Esophagus muscularis mucosa (tissue), 4 donors: ENCODE data around the gene GSG1L. TPM values are rescaled to one million over a fixed set of nuclear protein-coding genes. Genes with fewer than 3 reads are reported as not detected.

Experiments
- DNase-seq: peaks from one replicate; pipeline ENCODE4 v3.0.0-alpha.2; 2017; ENCODE audit errors: extremely low spot score
- H3K27ac ChIP-seq, 4 donors: fragments of 200-600 bp; sonication (generic); replicated peaks in 1 of 4; 1 replicate in 3 of 4; 2 replicates in 1 of 4; pipeline ENCODE4 v1.5.1; 2016 to 2019; ENCODE audit warnings: mild to moderate bottlenecking in 1 of 4
- H3K27me3 ChIP-seq, 4 donors: fragments of 200-600 bp; sonication (generic); one replicate each; pipeline versions ENCODE4 v1.5.1 to v1.6.0; 2016 to 2019
- H3K36me3 ChIP-seq, 4 donors: fragments of 200-600 bp; sonication (generic); one replicate each; pipeline ENCODE4 v1.5.1; 2016 to 2019
- H3K4me1 ChIP-seq, 4 donors: fragments of 200-600 bp; sonication (generic); one replicate each; pipeline ENCODE4 v1.5.1; 2016 to 2019
- H3K4me3 ChIP-seq, 4 donors: fragments of 200-600 bp; sonication (generic); 1 replicate in 2 of 4; 2 replicates in 2 of 4; pipeline ENCODE4 v1.5.1; 2016 to 2019; ENCODE audit warnings: mild to moderate bottlenecking in 4 of 4, moderate library complexity in 1 of 4
- H3K9me3 ChIP-seq, 4 donors: fragments of 200-600 bp; sonication (generic); 1 replicate in 3 of 4; 2 replicates in 1 of 4; pipeline ENCODE4 v1.5.1; 2016 to 2019
- CTCF ChIP-seq, 3 experiments: fragments of 200-600 bp in 2 of 3; fragments of 450-650 bp in 1 of 3; sonication (generic) in 2 of 3; IDR thresholded peaks; one replicate each; pipeline ENCODE4 v1.5.1; 2017 to 2019; ENCODE audit warnings: antibody characterized with exemption in 3 of 3, mild to moderate bottlenecking in 2 of 3, moderate library complexity in 1 of 3
- EP300 ChIP-seq: sonication (generic); formaldehyde crosslinking; IDR thresholded peaks from one replicate; pipeline ENCODE4 v1.6.1; 2017; ENCODE audit warnings: antibody characterized with exemption
- POLR2A ChIP-seq: fragments of 450-650 bp; IDR thresholded peaks from one replicate; pipeline ENCODE4 v1.6.1; 2017; ENCODE audit warnings: antibody characterized with exemption, moderate library complexity, mild to moderate bottlenecking, low read depth
- POLR2AphosphoS5 ChIP-seq, 2 donors: sonication (generic); formaldehyde crosslinking; IDR thresholded peaks; one replicate each; pipeline ENCODE4 v1.6.1; 2017; ENCODE audit warnings: antibody characterized with exemption in 2 of 2
- WGBS: methylation state at CpG from one replicate; pipeline ENCODE4 v1.1.5; 2018; 5-methylcytosine and 5-hydroxymethylcytosine counted together
- intact Hi-C: fragments of 100-400 bp; cut with DNase I; formaldehyde crosslinking; loops from one replicate; pipeline ENCODE4 v1.15.1; 2023
- total RNA-seq, 4 donors: library from RNA; depleted of rRNA; stranded (reverse); fragments of >200 nt; gene quantifications; one replicate each; pipeline versions ENCODE4 v1.1.0 to v1.2.1, GENCODE V29; 2016

GSG1L gene
- total RNA-seq, 4 donors from 2014 or later: 0.19 to 0.83 TPM; not detected in 2

DNA sequence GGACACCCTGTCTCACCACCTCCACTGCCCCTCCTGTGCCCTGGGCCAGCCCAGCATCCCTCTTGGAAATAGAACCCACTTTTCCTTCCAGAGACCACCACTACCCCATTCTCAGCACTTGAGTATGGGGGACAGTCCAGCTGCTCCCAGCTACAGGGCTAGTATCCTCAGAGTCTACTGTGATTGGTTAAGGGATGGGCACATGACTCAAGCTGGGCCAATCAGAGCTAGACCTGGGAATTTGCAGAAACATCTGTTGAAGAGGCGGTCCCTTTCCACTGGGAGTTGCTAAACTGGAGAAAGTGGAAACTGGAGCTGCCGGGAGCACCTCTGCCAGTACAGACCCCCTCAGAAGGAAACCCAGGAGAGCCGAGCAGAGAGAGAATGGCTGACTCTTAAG is 156.6 kb downstream of the GSG1L start:
- H3K36me3 ChIP-seq: no peaks in the 10 kb centered on the region
- peaks cover 0 to 23% (median 0%) of the 10 kb centered on the region in 4 donors for H3K27me3 ChIP-seq
- no peak for DNase-seq
- 68% methylated on average over 3 of the region's 3 CpGs for WGBS
- no peaks in the 10 kb centered on the region for H3K4me1 ChIP-seq
- no peak overlapping the region for H3K27ac ChIP-seq
- H3K9me3 ChIP-seq: no peaks in the 10 kb centered on the region
- H3K4me3 ChIP-seq: no peak overlapping the region
- intact Hi-C loops: no loop called here
- TF ChIP-seq POLR2A: no peak
- no peak for TF ChIP-seq CTCF (IDR thresholded peaks at IDR 0.05)
- TF ChIP-seq POLR2AphosphoS5 (IDR thresholded peaks at IDR 0.05): no peak
- TF ChIP-seq EP300: no peak

DNA sequence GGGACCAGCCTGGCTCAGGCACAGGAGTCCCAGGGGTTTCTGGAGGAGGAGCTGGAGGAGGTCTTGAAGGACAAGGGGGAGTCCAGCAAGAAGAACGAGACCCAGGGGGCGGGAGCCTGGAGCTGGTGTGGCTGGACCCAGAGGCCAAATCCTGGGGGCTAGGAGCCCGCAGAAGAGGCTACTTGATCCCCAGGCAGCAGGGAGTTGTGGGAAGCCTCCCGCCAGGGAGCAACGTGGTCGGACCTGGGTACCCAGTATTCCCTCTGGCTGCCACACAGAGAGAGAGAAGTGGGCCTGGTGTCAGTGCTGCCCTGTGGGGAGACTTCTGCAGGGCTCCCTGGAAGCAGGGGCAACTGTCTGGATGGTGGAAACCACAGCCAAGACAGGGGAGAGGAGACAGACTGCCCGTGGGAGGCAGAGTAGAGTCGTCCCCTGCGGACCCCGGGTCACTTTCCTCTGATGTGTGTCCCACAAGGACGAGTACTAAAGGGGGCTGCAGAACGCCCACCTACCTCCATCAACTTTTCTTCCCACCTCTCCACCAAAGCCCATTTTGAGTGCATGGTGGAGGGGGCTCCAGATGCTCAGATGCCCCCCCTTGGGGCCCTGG is 160.4 kb downstream of the GSG1L start:
- H3K36me3 ChIP-seq: no peaks in the 10 kb centered on the region
- H3K27ac ChIP-seq: no peak overlapping the region
- no peak for DNase-seq
- 64% methylated on average over 12 of the region's 12 CpGs for WGBS
- TF ChIP-seq CTCF (IDR thresholded peaks at IDR 0.05): no peak
- no peak for TF ChIP-seq EP300
- TF ChIP-seq POLR2AphosphoS5 (IDR thresholded peaks at IDR 0.05): no peak
- no peak for TF ChIP-seq POLR2A
- no peaks in the 10 kb centered on the region for H3K9me3 ChIP-seq
- intact Hi-C loops: no loop called here
- H3K4me1 ChIP-seq: no peaks in the 10 kb centered on the region
- no peak overlapping the region for H3K4me3 ChIP-seq
- peaks cover 0 to 31% (median 0%) of the 10 kb centered on the region in 4 donors for H3K27me3 ChIP-seq

DNA sequence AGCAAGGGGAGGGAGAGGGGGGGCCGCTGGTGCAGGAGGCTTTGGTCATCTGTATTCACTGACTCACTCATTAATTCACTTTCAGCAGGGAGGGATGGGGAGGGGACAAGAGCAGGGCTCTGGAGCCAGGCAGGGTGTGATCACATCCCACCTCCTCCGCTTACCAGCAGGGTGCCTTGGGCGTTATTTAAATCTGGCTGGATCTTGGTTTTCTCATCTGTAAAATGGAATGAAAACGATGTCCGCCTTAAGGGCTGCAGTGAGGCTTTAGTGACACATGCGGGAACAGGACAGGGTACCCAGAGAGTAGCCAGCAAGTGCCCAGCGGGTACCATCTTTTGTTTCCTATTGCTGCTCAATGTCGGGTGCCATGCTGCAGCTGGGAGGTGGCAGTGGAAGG is 161.0 kb downstream of the GSG1L start:
- DNase-seq: no peak
- Histone ChIP-seq H3K36me3 (no peaks in the 10 kb centered on the region), H3K9me3 (no peaks in the 10 kb centered on the region), H3K4me1 (no peaks in the 10 kb centered on the region), H3K27ac (no peak overlapping the region), H3K27me3 (peaks cover 0 to 31% (median 0%) of the 10 kb centered on the region in 4 donors), H3K4me3 (no peak overlapping the region)
- 77% methylated on average over 8 of the region's 8 CpGs for WGBS
- intact Hi-C loops: no loop called here
- TF ChIP-seq CTCF (IDR thresholded peaks at IDR 0.05) (no peak), EP300 (no peak), POLR2A (no peak), POLR2AphosphoS5 (IDR thresholded peaks at IDR 0.05) (no peak)

GRCh38 chr16:27901956-27902355 is 161.6 kb downstream of the GSG1L start:
- H3K4me1 ChIP-seq: no peaks in the 10 kb centered on the region
- intact Hi-C loops: no loop called here
- H3K9me3 ChIP-seq: peaks cover 0 to 3% (median 0%) of the 10 kb centered on the region in 4 donors
- H3K27ac ChIP-seq: no peak overlapping the region
- no peak overlapping the region for H3K4me3 ChIP-seq
- no peak for TF ChIP-seq EP300
- no peak for TF ChIP-seq POLR2AphosphoS5 (IDR thresholded peaks at IDR 0.05)
- no peak for TF ChIP-seq CTCF (IDR thresholded peaks at IDR 0.05)
- no peak for TF ChIP-seq POLR2A
- H3K36me3 ChIP-seq: no peaks in the 10 kb centered on the region
- no peak for DNase-seq
- WGBS: 75% methylated on average over 8 of the region's 8 CpGs
- peaks cover 0 to 31% (median 0%) of the 10 kb centered on the region in 4 donors for H3K27me3 ChIP-seq

DNA sequence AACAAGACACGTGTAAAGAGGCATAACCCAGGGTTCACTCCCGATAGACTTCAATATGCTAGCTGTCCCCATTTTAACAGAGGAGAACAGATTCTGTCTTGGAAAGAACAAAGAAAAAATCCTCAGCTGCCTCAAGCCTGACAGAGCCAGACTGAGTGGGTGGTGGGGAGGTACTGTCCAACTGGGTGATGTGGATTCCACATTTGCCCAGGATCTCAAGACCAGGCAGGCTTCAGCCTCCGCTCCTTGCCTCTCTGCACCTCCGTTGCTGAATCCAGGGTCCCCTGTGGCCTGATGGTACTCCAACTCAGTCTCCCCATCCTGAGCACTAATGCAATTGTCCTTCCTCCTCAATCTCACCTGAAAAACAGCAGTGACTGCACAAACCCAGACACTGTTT is 163.8 kb downstream of the GSG1L start:
- no peaks in the 10 kb centered on the region for H3K4me1 ChIP-seq
- H3K36me3 ChIP-seq: no peaks in the 10 kb centered on the region
- H3K27me3 ChIP-seq: peaks cover 0 to 46% (median 0%) of the 10 kb centered on the region in 4 donors
- no peak overlapping the region for H3K4me3 ChIP-seq
- no peak for DNase-seq
- H3K9me3 ChIP-seq: peaks cover 0 to 8% (median 3%) of the 10 kb centered on the region in 4 donors
- TF ChIP-seq POLR2A: no peak
- no peak for TF ChIP-seq EP300
- TF ChIP-seq CTCF (IDR thresholded peaks at IDR 0.05): no peak
- TF ChIP-seq POLR2AphosphoS5 (IDR thresholded peaks at IDR 0.05): no peak
- WGBS: 74% methylated on average over 4 of the region's 4 CpGs
- intact Hi-C loops: no loop called here
- no peak overlapping the region for H3K27ac ChIP-seq
